Omental fat pad (tissue), 4 donors: ENCODE data around the gene GZF1. TPM values are rescaled to one million over a fixed set of nuclear protein-coding genes. Genes with fewer than 3 reads are reported as not detected.

Source experiments
- ATAC-seq: fragments of 150-250 bp; one replicate; pipeline ENCODE4 v1.9.1; 2016; ENCODE audit warnings: mild to moderate bottlenecking, moderate library complexity; ENCODE audit not compliant: low FRiP score
- DNase-seq: peaks from one replicate; pipeline ENCODE4 v3.0.0-alpha.2; 2019; ENCODE audit warnings: low spot score
- total RNA-seq, 4 donors: library from RNA; depleted of rRNA; stranded (reverse); fragments of >200 nt; gene quantifications; one replicate each; pipeline ENCODE4 v1.1.0, GENCODE V29; 2016
- TF ChIP-seq, protein P1 (sequence below), 3 donors: fragments of 450-650 bp; IDR thresholded peaks; one replicate each; pipeline ENCODE4 v1.5.1; 2016 to 2017; ENCODE audit warnings: antibody characterized with exemption in 3 of 3, mild to moderate bottlenecking in 3 of 3, moderate library complexity in 2 of 3

Gene GZF1
- total RNA-seq, 4 donors from 2014 or later = 12.7 to 29.0 (median 18.8) TPM

DNA sequence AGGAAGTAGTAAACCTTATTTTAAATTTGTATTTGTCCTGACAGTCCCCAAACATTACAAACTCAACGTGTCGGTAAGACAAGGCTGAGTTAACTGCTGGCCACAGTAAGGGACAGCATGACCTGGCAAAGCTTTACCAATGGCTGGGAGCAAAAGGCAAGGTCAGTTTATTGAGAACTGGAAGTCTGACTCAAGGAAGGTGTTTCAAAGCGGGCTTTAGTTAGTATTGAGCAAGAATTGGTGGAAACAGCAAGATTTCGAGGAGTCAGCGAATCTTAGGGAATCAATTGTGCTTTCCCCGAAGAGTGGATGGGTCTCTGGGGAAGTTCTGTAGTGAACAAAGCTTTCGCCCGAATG is 885 bp upstream of the GZF1 start:
- peak; percentile 0 for ATAC-seq
- DNase-seq = no peak
- TF ChIP-seq, protein P1, sequence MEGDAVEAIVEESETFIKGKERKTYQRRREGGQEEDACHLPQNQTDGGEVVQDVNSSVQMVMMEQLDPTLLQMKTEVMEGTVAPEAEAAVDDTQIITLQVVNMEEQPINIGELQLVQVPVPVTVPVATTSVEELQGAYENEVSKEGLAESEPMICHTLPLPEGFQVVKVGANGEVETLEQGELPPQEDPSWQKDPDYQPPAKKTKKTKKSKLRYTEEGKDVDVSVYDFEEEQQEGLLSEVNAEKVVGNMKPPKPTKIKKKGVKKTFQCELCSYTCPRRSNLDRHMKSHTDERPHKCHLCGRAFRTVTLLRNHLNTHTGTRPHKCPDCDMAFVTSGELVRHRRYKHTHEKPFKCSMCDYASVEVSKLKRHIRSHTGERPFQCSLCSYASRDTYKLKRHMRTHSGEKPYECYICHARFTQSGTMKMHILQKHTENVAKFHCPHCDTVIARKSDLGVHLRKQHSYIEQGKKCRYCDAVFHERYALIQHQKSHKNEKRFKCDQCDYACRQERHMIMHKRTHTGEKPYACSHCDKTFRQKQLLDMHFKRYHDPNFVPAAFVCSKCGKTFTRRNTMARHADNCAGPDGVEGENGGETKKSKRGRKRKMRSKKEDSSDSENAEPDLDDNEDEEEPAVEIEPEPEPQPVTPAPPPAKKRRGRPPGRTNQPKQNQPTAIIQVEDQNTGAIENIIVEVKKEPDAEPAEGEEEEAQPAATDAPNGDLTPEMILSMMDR (IDR thresholded peaks at IDR 0.05) = no peak

DNA sequence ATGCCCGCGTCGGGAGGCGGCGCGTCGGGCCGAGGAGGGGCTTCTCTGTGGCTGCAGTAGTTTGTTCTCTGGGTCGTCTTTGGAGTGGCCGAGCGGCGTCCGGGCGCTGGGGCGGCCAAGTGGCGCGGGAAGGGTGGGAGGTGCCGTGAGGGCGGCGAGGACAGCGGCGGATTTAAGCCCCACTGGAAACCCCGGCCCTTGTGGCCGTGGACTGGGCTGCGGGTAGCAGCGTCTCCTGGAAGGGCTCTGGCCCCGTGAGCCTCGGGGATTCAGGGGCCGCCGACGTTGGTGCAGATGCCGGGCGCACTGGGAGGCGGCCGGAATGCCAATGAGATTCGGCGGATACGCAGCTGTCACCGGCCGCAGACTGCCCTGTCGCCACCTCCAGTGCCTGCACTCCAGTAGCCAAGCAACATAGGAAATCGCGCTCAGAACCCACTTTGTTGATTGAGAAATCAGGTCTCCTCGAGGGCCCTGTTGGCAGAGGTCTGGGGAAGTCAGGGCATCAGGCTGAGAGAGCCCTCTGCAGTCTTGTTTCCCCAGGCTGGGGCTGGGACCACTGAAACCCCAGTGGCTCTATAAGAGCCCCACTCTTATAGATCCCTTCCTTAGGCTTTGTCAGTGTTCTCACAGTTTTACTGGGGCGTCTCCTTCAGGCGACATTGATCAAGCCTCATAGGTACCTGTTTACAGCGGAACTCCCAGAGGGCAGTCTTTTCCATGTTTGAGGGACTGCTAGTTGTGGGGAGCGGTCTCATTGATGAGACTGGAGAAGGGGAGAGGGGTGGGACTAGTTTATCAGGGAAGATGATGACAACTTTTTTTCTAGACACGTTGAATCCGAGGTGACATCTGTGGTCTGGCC is 642 bp downstream of the GZF1 start:
- DNase-seq (no peak), ATAC-seq (no peak)
- TF ChIP-seq, protein P1 (IDR thresholded peaks at IDR 0.05) = no peak

DNA sequence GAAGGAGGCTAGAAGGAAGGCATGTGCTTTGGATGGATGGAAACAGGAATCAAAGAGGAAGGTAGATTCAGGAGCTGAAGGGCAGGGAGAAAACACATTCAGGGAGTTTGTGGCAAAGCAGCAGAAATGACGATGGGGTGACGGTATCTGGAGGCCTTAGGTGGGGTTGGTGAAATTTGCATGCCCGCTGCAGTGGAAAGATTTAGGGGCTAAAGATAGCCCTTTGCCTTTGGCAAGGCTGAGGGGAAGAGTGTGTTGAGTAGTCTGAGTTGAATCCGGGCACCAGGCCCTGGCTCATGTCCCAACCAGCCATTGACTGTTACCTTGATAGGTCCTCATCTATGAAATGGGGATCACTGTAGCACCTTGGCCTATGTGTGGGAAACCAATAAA is 1.3 kb downstream of the GZF1 start:
- TF ChIP-seq, protein P1 (IDR thresholded peaks at IDR 0.05) = no peak
- no peak for DNase-seq
- no peak for ATAC-seq

DNA sequence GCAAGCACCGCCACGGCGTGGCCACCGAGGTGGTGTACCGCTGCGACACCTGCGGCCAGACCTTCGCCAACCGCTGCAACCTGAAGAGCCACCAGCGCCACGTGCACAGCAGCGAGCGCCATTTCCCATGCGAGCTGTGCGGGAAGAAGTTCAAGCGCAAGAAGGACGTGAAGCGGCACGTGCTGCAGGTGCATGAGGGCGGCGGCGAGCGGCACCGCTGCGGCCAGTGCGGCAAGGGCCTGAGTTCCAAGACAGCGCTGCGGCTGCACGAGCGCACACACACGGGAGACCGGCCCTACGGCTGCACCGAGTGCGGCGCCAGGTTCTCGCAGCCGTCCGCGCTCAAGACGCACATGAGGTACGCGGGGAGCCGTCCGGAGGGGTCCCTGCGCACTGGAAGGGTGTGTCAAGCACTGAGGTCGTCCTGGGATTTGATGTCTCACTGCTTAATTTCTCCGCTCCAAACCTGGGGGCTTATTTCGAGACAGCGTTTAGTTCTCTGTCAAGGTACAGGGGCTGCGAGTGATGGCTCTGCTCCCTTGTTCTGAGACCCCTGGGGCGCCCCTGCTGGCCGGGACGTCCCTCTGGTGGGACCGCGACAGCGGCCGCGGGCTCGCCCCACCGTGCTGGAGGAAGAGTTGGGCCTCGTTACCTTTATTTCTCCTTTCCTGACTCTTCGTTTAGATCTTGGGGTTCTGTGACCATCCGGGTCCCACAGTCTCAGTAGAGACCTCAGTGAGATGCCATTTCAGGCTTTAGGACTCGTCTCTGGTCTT is 3.6 kb downstream of the GZF1 start:
- DNase-seq (no peak), ATAC-seq (no peak)
- TF ChIP-seq, protein P1 (IDR thresholded peaks at IDR 0.05) = no peak

DNA sequence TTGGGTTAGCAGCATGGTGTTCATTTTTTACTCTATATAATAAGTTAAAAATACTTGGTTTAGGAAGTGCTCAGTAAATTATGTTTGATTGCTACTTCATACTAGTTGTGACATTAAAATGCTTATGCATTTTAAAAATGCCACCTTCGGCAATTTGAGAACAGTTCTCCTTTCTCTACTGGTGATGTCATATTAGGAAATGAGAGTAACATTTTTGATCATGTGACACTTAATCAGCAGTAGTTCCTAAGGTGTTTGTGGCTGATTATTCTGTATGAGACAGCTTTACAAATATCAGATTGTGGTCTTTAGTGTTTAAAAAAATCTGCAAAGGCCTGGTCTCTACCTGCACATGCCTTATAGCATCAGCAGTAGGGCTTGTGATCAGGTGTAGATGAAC is 4.4 kb downstream of the GZF1 start:
- TF ChIP-seq, protein P1 (IDR thresholded peaks at IDR 0.05) = no peak
- DNase-seq (no peak), ATAC-seq (no peak)

DNA sequence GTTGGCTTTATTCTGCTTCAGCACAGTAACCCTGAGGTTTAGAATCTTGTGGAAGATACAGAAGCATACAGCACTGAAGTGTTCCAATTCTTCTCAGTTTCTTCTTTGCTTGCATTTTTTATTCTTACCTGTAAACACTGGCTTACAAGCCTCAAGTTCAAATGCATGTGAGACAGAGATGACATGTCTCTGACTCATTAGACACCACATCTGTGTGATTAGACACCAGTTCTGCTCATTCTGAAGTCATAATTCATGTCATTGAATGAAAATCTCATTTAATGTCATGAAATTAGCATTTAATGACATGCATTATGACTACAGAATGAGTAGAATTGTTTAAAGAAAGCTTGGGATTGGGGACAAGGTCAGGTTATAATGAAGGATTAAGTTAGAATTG is 5.8 kb downstream of the GZF1 start:
- TF ChIP-seq, protein P1 (IDR thresholded peaks at IDR 0.05) = no peak
- ATAC-seq (no peak), DNase-seq (no peak)
